SW480 (cell line): Measurements from ENCODE around the gene RAET1G.
"Not testable (repeated sequence)": the region's sequence is repeated elsewhere in the genome, so short reads cannot be mapped to it uniquely, and the experiment has no call there.

Source experiments
- DNase-seq: peaks from one replicate; pipeline ENCODE4 v3.0.0-alpha.2; 2016; ENCODE audit warnings: low spot score

The RAET1G gene

DNA sequence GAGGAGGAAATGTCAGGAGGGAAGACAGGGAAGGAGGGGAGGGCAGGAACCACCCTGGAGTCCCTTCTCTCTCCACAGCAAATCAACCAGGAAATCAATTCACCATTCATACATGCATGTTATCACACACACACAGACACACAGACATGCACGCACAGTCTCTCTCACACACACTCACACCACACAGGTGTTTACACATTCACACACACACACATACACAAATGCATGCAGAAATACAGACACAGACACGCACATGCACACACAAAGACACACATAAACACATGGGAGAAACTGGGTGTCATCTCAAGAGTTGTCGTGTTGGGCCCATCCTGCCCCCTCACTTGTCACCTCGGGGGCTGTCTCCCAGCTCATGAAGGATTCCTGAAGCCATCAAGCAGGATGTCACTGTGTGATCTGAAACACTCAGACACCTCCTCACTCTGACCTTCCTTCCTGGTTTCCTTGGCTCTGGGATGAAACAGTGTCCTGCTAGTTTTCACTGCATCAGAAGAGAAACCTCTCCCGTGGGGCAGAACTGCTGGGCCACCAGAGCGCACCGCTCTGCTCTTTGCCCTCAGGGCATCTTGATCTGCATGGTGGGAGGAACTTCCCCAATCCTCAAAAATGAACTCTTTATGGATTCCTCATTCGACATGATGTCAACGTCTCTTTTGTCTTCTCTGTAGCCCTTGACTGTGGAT is 9.2 kb downstream of the RAET1G start:
- DNase-seq, result no peak

DNA sequence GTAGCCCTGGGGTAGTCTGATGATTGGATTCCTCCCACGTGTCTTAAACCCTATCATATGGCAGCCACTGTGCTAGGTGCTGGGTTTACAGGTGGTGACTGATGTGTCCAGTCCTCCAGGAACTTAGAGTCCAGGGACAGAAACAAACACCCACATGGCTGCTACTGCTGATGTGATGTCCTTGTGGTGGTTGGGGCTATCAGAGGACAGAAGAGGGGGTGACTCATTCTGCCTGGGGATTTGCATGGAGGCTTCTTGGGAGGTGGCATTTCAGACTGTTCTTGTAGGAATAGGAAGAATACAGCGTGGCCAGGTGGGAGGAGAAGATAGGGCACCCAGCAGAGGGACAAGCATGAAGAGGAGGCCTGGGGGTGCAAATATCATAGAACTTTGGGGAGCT is 9.8 kb downstream of the RAET1G start:
- DNase-seq, result no peak

DNA sequence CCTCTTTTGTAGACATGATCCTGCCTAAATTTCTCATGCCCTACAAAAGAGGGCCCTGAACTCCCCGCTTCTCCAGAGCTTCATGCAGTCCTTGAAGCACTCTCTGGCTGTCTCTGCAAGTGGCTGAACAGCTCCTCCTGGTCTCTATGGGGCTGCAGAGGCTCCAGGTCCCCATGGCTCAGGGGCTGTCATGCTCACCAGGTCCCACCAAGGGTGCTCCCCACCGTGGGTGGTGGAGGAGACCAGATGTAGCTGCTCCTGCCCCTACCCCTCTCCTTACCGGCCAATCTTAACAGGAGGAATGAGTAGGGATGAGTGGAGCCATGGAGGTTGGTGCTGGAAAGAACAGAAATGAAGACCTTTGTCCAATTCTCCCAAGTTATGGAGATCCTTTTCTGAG is 10.2 kb downstream of the RAET1G start:
- DNase-seq, result not testable (repeated sequence)

DNA sequence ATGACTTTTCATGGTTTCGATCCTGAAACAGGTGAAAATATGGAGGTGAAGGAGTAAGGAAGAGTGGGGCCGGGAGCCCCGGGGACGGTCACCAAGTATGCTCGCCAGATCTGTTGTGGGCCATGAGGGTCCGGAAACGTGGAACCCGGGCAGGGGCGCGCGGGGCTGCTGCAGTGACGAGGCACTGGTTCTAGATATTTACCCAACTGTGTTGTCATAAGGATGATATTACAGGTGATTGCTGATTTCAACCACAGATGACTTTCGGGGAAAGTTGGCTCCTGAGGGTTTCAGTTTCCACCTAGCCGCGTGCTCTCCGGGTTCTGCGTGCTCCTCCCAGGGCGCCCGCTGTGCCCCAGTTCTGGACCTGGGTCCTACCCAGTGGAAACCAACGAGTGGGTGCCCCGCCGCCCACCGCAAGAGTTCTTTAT is 12.2 kb downstream of the RAET1G start:
- DNase-seq, result no peak

DNA sequence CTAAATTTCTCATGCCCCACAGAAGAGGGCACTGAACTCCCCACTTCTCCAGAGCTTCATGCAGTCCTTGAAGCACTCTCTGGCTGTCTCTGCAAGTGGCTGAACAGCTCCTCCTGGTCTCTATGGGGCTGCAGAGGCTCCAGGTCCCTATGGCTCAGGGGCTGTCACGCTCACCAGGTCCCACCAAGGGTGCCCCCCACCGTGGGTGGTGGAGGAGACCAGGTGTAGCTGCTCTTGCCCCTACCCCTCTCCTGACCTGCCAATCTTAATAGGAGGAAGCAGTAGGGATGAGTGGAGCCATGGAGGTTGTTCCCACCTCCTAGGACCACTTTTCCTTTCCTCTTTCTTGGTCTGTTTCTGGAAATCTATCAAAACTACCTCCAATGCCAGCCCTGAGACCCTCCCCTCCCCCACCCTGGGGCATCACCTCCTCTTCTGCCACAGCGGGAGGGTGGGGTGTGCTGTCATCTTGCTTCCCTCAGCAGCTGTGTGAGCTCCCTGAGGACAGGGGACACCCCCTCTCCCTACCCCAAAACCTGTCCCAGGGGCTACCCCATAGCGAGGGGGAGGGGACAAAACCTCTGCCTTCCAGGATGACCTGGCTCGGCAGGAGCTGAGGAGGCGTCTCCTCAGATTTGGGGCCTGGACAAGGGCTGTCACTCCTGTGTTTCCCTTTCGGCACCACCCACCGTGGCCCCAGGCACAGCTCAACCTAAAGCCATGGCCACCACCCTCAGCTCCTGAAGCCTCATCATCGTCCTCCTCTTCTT is 13.0 kb downstream of the RAET1G start:
- no peak for DNase-seq

DNA sequence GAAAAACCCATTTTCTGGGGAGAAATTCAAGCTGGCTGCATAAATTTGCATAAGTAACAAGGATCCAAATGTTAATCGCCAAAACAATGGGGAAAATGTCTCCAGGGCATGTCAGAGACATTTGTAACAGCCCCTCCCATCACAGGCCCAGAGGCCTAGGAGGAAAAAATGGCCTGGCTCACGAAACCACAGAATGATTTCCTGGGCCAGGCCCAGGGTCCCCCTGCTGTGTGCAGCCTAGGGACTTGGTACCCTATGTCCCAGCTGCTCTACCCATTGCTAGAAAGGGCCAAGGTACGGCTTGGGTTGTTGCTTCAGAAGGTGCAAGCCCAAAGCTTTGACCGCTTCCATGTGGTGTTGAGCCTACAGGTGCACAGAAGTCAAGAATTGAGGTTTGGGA is 14.4 kb downstream of the RAET1G start:
- DNase-seq, result not testable (repeated sequence)

DNA sequence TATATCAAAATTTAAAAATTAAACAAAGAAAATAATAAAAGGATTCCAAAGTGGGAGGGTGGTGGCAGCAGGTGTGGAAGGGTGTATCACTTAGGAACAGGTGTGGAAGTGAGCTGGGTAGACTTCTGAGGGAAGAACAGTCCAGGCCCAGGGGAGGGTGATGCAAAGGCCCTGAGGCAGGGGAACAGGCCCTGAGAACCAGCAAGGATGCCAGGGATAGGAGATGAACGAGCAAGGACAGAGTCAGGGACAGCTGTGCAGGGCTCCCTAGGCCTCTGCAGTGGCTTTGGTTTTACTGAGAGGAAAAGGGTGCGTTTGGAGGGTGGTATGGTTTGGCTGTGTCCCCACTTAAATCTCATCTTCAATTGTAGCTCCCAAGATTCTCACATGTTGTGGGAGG is 15.6 kb downstream of the RAET1G start:
- DNase-seq, result no peak

DNA sequence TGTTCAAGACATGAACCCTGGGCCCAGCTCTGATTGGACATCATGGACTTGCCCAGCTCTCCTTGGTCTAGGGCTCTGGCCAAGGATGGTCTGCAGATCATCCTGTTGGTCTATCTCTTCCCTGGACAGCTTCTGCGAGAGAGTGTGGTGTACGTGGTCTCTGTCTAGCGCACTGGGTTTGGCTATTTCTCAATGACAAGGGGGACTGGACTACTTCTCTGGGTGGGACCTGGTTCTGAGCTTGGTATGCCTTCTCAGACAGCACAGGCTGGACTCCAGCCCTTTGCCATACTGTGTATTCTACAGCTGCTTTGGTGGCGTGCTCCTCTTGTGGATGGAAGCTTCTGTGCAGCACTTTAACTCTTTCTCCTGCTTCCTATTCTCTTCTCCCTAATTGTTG is 16.5 kb downstream of the RAET1G start:
- no peak for DNase-seq

DNA sequence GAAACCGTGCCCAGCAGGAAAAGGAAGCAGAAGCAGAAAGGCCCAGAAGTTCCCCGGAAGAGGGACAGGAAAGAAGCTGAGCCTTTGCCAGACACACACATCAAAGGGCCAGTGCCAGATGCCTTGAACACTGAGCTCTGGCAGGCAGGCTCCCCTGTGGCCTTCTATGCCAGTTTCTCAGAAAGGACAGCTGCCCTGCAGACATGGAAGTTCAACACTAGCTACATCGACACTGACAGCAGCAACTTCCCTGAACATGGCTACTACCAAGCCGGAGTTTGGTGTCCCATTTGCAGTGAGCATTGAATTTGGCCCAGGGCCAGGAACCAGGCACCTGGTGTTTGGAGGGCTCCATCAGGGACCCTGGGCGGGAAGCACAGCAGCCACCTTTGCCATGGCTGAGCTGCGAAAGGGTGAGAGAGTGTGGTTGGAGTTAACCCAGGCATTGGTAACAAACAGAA is 17.0 kb downstream of the RAET1G start:
- no peak for DNase-seq

DNA sequence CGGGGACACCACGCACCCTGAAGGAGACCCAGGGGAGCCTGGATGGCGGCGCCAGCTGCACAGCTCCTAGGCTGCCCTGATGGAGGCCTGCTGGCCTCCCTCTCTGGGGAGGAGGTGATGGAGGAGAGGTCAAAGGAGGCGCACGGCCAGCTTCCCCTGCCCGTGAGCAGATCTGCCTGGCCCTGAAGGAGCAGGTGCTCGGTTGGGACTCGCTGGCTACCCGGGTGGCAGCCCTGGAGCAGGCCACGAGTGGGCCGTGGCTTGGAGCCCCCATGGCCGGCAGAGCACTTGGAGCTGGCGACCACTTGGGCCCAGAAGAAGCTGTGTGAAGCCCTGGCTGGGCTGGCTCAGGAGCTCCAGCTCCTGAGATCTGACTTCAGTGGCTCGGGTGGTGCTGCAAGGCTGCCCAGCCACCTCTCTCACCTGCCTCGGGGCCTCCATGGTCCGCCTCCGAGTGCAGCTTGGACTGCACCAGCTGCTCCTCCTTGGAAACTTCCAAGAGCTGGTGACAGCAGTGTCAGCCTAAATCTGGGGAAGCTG is 17.5 kb downstream of the RAET1G start:
- DNase-seq, result no peak

DNA sequence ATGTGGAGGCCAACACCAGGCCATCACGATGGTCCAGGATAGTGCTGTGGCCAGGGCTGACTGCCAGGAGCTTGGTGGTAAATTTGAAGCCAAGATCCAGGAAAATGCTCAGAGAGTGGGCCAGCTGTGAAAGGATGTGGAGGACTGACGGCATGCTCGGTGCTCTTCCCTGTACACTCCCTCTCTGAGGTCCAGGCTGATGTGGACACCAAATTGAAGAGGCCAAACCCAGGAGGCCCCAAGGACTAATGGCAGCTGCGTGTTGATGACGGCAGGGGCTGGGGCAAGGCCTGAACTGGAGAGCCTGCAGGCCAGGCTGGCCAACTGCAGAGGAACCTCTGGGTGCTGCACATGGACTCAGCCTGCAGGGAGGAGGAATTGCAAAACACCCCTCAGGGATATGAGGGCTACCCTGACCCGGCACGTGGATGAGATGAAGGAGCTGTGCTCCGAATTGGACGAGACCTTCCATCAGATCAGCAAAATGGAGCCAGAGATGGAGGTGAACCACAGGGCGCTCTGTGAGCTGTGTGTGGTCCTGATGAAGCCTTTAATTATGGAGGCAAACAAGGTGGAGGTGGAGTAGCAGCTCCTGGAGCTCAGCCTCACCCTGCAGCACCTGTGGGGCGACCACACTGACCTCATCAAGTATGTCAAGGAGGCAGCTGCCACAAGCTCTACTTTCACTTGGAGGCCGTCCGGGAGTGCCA is 18.1 kb downstream of the RAET1G start:
- no peak for DNase-seq

DNA sequence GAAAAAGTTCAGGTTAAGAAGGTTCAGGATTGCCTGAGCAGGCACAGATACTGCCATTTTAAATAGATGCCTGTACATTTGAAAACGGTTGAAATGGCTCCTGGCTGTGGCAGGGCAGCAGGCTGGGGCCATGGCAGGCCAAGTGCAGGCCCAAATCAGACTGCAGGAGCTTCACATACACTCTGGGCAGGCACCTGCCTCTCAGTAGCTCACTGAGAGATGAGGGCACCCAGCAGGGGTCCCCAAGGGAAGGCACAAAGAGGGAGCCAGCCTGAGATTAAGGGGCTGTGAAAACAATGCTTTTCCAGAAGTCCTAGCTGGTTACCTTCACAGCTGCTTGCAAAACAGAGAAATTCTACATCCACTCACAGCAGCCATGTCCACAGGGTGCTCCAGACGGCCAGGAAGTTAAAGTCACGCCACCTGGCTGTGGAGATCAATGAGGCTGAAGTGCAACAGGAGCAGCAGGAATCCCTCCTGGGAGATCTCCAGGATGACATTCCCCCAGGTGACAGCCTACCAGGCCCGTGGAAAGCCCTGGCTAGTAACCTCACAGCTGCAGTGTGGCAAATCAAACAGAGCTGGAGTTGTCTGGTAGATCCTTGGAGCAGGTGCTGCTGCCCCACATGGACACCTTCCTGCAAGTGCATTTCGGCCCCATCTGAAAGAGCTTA is 18.8 kb downstream of the RAET1G start:
- DNase-seq, result no peak

DNA sequence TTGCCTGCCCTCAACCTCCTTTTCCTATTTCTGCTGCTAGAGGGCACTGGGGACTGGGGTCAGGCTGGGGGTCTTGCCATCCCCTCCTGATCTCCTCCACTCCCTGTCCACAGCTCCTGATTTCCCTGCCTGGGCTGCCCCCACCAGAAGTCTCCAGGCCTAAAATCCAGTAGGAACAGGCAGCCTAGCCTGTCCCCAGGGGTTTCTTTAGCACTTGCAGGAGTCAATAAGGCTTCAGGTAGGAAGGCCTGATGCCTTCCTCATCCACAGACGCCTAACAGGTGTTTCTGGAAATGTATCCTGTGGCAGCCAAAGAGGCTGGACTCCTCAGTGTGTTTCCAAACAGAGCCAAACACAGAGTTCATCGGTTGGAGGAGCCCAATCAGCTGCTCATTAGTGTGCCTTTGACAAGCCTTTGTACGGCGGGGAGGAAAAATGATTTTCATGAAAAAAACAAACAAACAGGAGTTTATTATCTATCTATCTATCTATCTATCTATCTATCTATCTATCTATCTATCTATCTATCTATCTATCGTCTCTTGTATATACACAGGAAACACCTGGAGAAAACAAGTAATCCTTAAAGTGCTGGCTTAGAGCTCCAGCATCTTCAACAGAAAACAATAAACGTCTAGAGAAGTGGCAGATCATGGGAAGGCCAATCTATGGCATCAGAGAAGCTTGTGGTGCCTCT is 21.3 kb downstream of the RAET1G start:
- DNase-seq, result no peak

DNA sequence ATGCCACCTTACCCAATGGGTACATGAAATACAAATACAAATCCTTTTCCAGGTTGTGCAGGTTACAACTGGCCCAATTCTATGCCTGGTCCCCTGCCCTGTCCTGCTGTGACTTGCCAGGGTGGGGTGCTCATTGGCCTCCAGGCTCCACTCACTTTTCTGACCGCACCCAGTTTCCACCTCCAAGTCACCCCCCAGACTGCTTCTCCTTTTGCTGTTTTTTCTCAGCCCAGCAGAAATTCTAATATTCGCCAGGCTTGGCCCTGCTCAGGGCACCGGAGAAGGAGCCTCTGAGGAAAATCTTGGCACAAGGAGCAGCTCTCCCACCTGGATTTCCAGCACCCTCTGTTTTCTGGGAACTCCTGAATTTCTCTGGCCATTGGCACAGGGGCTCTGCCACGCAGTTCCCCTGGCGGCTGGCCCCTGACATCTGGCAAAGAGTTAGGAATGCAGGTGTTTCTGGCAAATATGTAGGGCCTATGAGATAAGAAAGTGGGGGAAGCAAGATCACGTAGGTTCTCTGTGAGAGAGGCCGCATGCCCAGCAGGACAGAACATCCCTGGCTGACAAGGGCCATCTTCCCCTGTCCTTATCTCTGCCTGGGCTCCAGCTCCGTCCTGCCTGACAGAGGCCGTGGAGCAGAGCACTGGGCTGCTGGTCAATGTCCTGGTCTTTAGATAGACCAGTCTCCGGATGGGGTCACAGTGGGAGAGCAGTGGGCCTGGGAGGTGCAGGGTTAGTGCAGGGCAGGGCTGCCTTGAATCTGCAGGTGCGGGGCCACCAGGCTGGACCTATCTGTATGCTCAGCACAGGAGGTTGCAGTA is 22.1 kb downstream of the RAET1G start:
- DNase-seq, result no peak

DNA sequence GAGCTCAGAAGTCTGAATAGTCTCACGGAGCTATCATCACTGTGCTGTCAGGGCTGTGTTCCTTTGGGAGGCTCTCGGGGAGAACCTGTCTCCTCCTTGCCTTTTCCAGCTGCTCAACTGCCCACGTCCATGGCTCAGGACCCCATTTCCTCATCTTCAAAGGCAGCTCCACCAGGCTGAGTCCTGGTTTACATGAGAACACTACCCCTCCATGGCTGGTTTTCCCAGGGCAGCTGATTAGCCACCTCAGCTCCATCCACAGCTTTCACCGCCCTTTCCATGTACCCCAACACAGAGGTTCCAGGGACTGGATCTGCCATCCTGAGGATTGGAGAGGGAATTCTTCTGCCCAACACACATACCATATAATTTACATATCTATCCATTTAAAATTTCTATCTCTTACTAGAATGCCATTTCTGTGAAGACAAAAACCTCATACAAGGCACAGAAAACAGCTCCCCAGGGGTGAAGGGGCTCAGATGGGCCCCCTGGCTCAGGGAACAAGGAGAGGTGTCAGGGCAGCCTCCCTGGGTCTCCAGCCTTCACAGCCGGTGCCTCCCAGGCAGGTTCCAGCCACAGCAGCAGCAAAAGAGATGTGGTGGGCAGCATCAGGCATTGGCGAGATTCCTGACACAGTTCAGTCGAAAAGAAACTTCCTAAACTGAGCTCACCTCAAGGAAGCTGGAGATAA is 22.8 kb downstream of the RAET1G start:
- no peak for DNase-seq

DNA sequence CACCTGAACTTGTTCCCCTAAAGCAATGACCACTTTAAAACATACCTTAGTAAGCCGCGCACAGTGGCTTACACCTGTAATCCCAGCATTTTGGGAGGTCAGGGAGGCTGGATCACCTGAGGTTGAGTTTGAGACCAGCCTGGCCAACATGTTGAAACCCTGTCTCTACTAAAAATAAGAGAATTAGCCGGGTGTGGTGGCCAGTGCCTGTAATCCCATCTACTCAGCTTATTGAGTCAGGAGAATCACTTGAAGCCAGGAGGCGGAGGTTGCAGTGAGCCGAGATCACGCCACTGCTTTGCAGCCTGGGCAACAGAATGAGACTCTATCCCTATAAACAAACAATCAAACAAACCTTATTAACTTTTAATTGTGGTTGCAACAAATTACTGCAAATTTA is 23.4 kb downstream of the RAET1G start:
- DNase-seq, result no peak

DNA sequence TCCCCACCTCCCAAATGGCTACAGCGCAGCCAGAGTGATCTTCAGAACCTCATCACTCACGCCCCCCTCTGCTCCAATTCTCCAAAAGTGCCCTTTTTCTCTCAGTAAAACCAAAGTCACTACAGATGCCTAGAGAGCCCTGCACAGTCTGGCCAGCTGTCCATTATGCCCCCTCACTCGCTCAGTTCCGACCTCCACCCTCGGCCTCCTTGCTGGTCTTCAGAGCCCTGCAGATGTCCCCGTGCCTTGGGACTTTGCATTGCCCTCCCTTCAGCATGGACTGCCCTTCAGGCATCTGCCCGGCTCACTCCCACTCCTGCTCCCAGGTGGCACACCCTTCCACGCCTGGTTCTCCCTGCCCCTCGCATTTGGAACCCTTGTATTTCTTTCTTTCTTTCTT is 24.0 kb downstream of the RAET1G start:
- no peak for DNase-seq

DNA sequence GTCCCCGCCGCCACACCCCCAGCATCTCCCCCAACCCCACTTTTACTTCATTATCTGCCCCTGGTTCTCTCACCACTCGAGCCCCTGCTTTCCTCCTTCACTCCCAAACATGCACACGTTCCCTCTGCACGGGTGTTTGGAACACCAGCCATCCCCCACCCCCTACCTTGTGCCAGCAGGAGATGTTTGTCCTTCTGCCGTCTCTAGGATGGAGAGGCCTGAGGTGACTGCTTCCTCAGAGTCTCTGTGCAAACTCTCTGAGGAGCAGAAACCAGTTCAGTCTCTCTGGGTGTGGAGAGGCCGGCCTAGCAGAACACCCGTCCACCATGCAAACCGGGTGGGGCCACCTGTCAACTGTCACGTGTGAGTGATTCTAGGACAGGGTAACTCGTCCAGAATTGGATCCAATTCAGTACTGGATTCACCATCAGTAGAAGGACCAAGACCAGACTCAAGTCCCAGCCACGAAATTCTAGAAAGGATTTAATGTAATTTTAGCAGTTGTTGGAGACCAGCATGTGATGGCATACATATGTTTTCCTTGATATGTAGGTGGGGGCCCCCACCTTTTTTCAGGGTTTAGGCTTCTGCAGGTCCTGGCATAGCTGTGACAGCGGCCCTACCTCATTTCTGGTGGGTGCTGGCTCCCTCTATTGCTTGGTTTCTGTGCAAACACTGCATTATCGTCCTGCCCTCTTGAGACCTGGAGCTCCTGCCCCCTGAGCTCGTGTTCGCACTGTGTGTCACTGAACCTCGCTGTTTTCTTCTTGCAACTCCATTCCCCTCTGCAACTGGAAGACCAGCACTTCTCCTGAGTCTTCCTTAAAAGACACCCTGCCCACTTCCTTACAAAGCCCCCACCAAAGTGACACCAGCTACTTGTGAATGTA is 24.8 kb downstream of the RAET1G start, which contains the start of gene RAET1E:
Gene RAET1E, minus strand, starts transcription at position 259 of the 890 bp plus-strand sequence. CDS start 7,212 bp downstream, outside the sequence.
- DNase-seq, result no peak
